DMS153 treated with DMSO at 0.1 percent for 48 hours (cell line): ENCODE data around the gene CHST11.
A peak's percentile ranks its signal among the peaks of the same experiment; 100 is the strongest.
"Not testable (repeated sequence)": the region's sequence is repeated elsewhere in the genome, so short reads cannot be mapped to it uniquely, and the experiment has no call there.

Experiments
- DNase-seq: peaks from one replicate; lab custom pipeline; 2025; ENCODE audit not compliant: unreplicated experiment; lab: John Stamatoyannopoulos, UW

Gene CHST11

DNA sequence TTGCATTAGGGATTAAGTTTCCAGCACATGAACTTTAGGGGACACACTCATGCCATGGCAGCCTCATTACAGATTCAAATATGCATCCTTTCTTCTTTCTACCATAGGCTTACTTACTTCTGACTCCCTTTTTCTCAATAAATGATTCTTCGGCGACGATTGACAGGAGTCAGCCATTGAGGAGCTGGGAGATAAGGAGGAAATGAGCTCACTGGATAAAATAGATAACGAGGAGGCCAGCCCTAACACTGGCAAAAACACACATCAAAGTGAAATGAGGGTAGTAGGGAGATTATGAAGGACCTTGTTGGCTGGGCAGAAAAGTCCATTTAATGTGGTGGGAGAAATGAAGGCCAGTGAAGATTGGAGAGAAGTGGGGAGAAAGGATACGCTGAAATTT is 329.1 kb downstream of the CHST11 start:
- no peak for DNase-seq

DNA sequence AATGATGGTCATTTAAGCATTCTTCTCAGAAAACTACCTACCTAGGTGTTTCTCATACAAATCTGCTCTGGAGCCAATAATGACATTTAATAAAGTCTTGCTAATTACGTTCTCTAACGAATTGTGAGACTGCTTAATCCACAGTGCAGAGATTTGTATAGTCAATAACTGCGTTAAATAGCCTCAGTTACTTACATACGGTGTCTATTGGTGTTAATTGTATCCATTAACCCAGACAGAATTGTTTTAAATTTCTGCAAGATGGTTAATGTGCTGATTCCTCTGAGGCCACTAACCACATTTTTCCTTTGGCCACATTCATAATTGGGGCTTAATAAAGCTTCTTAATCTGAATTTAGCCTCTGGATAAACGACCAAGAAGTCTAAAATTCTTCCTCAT is 329.6 kb downstream of the CHST11 start:
- DNase-seq, result no peak

DNA sequence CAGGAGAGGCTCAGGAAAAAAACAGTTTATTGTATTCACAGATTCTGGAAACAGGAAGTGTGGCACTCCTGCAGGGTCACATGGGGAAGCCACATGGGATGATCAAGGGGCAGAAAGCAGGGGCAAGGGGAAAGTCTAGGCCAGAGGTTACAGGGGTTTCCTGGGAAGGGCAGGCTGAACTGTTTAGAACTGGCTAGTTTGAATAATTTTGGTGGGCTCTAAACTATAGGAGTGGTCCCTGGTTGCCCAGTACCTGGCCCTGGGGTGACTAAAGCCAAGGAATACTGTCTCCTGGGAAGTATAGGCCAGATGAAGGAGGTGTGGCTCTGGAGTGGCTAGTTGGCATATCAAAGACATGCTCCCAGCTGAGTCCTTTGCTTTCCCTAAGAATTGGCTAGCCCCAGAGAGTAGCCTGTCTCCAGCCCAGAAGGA is 332.1 kb downstream of the CHST11 start:
- DNase-seq, result peak; percentile 21

DNA sequence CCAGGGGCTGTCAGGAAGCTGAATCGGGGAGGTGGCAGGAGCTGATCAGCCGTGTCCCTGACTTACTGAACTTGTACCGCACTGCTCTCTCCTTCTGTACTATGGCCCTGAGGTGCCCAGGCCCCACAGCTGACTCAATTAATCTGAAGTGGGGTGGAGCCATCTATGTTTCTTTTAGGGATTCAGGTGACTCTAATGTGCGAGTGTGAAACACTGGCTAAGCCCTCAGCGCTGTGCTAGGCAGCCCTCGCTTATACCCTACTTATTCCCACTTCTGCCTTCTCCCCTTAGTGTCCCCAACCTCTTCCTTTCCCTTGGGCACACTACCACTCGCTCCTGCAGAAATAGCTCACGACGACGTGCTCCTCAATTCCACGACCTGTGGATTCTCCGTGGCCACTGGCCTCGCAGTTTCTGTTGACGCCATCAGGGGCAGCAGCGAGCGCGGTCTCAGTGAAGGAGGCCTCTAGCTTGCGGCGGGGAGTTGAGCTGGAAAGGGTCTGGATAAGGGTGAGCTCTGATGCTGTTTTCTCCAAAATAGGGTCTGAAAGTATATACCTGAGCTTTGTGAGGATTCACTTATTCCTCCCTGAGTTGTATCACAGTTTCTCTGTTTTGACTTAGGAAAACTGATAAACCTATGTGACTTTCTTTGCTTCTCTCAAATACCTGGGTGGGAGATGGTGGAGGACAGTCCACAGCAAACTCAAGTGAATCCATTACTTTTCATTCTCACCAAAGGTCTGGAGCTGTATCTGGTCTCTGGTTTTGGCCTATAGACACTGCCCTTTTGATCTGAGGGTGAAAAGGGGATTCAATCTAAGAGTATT is 333.8 kb downstream of the CHST11 start:
- no peak for DNase-seq

DNA sequence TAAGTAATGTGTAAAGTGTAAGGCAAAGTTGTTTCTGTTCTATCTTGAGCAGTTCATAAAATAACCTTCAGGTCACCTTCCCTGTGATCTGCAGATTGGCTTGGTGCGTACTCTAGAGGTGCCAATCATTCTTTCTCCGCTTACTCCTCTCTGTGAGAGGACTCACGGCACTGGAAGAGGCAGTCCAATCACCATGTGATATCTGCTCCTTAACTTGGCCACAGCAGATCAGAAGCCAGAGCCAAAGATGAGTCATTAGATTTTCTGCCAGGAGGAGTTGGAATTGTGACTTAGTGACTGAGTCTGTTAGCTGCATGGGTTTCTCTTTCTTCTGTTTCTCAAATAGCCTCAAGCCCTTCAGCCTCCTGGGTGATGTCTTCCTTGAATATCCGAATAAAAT is 335.8 kb downstream of the CHST11 start:
- DNase-seq, result no peak

DNA sequence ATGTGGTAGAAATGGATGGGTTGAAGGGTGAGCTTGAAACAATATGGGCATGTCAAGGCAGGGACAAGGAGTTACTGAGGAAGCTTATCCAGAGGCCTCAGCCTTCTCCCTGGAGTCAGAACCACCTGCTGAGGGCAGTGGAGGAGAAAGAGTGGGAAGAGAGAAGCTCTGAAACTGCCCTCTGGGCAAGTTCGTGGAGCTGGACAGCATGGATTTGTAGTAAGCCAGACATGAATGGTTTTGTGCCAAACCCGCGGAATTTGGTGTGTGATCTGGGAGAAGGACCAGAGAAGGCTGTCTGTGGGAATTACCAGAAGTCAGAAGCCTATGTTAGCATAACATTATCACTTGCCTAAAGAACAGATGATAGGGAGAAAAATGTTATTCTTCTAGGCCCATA is 336.5 kb downstream of the CHST11 start:
- DNase-seq, result no peak

DNA sequence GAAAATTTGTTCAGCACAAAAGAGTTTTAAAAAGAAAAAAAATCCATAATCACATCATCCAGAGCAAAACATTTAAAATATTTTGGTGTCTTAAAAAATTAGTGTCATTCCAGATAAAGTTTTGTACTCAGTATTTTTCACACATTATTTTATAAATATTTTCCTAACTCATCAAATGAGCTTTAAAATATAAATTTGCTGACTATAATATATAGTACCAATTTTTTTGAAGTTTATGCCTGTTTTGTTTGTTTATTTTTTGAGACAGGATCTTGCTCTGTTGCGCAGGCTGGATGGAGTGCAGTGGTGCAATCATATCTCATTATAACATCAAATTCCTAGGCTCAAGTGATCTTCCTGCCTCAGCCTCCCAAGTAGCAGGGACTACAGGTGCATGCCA is 337.2 kb downstream of the CHST11 start:
- DNase-seq, result no peak

DNA sequence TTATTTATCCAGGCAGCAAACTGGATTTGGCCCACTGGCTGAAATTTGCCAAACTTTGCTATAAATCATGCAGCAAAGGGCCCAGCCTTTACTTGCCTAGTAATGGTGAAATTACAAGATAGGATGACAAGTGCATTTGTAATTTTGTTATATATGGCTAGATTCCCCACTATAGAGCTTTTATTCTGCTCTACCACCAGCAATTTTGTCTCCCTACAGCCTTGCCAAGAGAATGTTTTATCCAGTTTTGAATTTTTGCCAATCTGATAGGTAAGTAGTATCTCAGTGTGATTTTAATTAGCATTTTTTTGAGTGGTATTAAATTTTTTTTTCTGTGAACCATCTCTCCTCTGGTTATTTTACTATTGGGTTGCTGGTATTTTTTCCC is 339.7 kb downstream of the CHST11 start:
- no peak for DNase-seq

DNA sequence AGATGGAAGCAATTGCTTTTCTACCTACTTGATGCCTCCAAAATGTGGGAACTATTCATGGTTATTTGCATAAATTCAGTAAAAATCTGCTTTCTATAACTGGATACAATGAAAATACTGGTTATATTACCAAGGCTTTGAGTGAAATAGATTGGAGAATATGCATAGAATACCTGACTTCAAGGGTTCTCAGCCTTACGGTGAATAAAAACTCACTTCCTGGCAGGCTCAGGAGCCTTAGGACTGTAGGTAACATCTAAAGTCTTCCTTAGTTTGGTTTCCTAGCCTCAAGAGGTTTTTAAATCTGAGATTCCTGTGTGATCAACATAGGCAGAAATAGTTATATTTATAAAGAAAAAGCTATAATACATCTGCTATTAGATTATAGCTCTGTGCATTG is 342.7 kb downstream of the CHST11 start:
- no peak for DNase-seq

DNA sequence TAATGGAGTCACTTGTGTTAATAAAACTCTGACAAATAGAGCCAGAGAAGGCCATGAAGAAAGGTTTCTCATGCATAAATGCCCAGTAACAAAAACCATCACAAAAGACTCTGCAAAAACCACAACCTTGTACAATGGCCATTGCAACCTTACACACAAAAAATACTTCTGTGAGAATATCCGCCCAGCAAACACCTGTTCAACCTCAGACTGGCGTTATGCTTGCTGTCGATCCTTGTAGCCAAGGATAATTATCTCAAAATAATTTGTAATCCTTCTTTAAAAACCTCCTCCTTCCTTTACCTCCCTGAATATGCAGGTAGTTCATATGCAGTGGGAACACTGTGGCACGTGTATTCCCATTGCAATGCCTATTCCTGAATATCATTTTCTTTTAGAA is 344.3 kb downstream of the CHST11 start:
- DNase-seq, result no peak

DNA sequence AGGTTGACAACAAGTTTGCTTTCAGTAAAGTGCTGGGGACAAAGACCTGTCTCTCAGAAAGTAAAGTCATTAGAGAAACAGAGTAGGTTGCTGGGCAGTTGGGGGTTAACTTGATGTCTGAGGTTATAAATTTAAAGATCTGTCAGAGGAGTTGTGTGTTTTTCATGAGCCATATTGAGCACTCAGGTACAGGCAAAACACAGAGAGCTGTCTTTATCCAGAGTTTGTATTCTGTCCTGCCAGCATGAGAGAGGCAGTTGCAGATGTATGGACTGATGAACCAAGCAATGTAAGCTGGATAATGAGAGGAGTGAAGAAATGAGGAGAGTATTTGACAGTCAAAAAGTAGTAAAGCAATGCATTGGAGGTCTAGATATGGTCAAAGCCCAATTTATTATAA is 344.7 kb downstream of the CHST11 start:
- DNase-seq, result no peak

DNA sequence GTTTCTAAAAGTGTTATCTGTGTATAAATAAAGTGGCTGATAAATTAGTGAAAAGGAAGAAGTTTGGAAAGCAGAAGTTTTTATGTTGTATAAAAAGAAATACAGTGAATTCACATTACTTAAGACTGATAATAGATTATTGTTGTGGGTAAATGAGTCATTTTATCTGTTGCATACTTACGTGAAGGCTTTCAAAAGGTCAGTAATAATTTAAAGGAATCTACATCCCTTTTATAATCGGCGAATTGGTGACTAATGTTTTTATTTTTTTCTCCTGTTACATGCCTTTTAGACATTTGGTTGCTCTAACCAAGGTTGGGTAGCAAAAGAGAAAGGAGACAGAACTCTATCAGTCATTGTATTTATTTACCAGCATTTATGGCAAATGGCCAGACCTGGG is 345.5 kb downstream of the CHST11 start:
- DNase-seq, result no peak

DNA sequence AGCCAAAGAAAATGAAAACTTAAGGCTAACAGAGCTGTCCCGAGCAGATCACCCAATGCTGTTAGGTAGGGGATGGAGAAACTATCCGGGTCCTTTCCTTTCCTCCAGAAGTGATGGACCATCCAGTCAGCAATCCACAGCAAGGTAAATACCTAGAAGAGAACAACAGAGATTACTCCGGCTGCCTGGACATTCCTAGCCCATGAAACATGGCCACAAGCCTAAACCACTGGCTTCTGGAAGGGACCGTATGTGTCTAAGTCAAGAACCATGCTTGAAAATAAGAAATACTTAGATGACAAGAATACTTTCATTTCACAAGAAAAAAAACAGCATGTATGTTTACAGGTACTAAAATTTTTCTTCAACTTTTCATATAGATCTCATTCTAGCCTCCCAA is 348.4 kb downstream of the CHST11 start:
- no peak for DNase-seq

DNA sequence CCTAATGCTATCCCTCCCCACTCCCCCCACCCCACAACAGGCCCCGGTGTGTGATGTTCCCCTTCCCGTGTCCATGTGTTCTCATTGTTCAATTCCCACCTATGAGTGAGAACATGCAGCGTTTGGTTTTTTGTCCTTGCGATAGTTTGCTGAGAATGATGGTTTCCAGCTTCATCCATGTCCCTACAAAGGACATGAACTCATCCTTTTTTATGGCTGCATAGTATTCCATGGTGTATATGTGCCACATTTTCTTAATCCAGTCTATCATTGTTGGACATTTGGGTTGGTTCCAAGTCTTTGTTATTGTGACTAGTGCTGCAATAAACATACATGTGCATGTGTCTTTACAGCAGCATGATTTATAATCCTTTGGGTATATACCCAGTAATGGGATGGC is 349.4 kb downstream of the CHST11 start:
- not testable (repeated sequence) for DNase-seq

DNA sequence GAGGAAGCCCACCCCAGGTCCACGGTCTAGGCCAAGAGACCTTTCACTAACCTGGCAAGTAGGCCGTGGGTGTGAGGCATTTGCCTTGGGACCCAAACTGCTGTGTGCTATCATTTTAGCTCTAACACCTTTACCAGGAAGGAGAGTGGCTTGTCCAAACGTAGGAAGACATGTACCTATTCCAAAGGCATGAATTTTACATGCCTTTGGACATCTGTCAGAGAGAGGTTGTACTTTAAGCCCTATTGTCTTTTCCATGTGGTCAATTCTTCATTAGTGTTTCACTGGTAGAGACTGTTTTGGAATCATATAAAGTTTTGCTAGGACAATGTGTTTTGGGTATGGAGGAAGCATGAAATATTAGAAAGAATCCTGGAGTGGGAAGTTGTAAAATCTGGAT is 352.5 kb downstream of the CHST11 start:
- DNase-seq, result no peak

DNA sequence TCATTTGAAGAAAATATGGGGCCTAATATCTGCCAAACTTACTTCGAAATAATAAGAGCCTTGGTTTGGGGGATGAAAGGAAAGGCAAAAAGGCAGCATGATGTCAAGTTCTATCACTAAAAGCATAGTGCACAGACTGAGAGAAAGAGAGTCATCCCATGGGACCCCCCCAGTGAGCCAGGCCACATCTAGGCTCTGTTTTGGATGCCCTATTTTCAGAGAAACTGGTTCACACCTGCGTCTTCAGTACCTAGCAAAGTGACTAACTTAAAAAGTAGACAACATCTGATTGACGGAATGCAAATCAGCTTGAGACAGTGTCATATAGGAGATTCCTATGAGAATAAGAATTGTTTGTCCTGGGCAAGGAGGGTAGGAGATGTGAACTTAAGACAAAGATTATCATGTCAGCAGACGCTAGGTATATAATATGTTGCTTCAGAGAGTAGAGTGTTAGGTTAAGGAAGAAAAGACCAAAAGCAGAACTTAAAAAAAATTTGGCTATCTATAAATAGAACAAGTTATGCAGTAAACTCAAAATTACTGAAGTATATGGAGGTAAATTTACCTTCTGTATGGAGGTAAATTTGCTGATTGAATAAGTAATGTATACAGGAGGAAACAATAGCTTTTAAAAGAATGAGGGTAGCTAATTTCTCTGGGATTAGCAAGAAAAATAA is 353.1 kb downstream of the CHST11 start:
- no peak for DNase-seq
